SH-SY5Y (cell line): ENCODE data around the gene B4GALNT1.

Experiments
- GATA2 ChIP-seq: IDR thresholded peaks from 2 replicates; pipeline ENCODE4 v1.6.1; 2011; ENCODE audit warnings: mild to moderate bottlenecking, low read depth, low read length
- GATA3 ChIP-seq: IDR thresholded peaks from 2 replicates; pipeline ENCODE4 v1.6.1; 2011; ENCODE audit warnings: low read depth, mild to moderate bottlenecking, low read length, moderate library complexity

Gene B4GALNT1

GRCh38 chr12:57632958-57633840 is at the start of gene B4GALNT1:
B4GALNT1 (minus strand) TSS chr12:57633201; CDS start chr12:57632132, 1,069 bp downstream.
- no peak for TF ChIP-seq GATA3
- TF ChIP-seq GATA2 = no peak

- no peak for TF ChIP-seq GATA2
- TF ChIP-seq GATA3 = no peak
Observed at GRCh38 chr12:57679697-57680096, 46.7 kb upstream of the B4GALNT1 start.

DNA sequence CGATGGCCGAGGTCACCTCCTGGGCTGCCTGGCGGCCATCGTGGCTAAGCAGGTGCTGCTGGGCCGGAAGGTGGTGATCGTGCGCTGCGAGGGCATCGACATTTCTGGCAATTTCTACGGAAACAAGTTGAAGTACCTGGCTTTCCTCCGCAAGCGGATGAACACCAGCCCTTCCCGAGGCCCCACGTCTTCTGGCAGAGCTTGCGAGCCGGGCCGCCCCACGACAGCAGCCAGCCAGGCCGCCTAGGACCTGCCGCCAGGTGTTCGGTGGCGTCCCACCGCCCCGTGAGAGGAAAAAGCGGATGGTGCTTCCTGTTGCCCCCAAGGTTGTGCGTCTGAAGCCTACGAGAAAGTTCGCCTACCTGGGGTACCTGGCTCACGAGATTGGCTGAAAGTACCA is 41.7 kb upstream of the B4GALNT1 start:
- TF ChIP-seq GATA2 = no peak
- no peak for TF ChIP-seq GATA3

DNA sequence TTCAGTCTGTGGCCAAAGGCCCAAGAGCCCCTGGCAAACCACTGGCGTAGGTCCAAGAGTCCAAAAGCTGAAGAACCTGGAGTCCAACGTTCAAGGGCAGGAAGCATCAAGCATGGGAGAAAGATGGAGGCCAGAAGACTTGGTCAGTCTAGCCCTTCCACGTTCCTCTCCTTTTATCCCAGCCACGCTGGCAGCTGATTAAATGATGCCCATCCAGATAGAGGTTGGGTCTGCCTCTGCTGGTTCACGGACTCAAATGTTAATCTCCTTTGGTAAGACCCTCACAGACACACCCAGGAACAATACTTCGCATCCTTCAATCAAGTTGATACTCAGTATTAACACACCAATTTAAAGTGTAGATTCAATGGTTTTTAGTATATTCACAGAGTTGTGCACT is 39.8 kb upstream of the B4GALNT1 start:
- TF ChIP-seq GATA2 (no peak), GATA3 (no peak)

- TF ChIP-seq GATA2 = no peak
- no peak for TF ChIP-seq GATA3
Observed at GRCh38 chr12:57666897-57667296, 33.9 kb upstream of the B4GALNT1 start.

GRCh38 chr12:57661376-57661775 is 28.4 kb upstream of the B4GALNT1 start:
- TF ChIP-seq GATA3 = no peak
- TF ChIP-seq GATA2 = no peak

- TF ChIP-seq GATA2 = no peak
- no peak for TF ChIP-seq GATA3
Observed at GRCh38 chr12:57658890-57659289, 25.9 kb upstream of the B4GALNT1 start.

DNA sequence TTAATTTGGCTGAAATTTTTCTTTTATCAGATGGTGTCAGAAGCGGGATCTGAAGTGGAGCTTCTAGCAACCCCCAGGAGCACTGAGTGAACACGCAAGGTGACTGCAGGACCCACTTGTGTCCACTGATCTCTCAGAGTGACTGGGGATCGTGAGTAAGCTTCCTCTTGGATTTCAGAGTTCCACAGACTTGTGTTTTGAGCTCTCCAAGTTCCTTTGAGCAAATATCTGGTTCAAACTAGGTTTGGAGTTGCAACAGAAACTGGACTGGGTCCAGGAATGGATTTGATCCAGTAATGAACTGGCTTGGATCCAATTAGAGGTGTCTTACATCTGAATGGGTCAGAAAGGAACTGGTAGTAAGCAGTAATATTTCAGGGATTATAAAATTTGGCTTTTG is 24.7 kb upstream of the B4GALNT1 start:
- no peak for TF ChIP-seq GATA2
- no peak for TF ChIP-seq GATA3

DNA sequence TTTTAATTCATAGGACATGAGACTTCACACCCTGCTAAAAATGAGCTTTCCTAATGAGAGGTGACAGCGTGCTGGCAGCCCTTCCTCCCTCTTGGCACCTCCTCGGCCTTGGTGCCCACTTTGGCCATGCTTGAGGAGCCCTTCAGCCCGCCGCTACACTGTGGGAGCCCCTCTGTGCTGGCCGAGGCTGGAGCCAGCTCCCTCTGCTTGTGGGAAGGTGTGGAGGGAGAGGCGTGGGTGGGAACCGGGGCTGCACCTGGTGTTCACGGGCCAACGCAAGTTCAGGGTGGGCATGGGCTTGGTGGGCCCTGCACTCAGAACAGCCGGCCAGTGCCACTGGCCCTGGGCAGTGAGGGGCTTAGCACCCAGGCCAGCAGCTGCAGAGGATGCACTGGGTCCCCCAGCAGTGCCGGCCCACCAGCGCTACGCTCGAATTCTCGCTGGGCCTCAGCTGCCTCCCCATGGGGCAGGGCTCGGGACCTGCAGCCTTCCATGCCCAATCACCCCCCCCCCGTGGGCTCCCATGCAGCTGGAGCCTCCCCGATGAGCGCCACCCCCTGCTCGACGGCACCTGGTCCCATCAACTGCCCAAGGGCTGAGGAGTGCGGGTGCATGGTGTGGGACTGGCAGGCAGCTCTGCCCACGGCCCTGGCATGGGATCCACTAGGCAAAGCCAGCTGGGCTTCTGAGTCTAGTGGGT is 22.7 kb upstream of the B4GALNT1 start:
- TF ChIP-seq GATA2 = no peak
- TF ChIP-seq GATA3 = no peak

GRCh38 chr12:57654042-57654441 is 21.0 kb upstream of the B4GALNT1 start:
- no peak for TF ChIP-seq GATA3
- TF ChIP-seq GATA2 = no peak

DNA sequence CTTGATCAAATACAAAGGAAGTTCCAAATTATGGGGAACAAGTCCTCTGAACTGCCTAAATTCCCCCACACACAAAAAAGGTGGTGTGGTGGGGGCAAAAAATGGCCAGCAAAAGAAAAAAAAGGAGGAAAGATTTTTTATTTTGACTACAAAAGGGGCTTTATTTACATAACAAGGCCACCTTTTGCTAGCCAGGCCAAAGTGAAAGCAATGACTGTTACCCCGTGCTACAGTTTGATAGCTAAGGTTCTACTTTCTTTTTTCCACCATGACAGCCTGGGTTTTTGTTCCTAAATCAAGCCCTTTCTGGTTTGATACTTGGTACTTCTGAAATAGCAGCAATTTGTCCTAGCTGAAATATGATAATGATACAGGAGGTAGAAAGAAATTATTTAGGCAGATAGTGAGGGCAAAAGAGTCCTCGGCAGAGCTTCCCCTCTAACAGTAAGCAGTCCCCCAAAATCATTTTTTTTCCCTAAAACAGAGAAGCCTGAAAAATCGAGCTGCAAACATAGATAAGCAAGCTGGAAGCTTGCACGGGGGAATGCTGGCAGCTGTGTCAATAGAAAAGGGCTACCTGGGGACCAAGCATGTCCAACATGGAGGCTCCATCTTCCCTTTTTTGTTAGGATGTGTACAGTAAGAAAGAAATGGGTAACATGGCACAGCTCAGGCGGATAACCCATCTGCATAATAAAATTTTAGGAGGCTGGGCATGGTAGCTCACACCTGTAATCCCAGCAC is 8.9 kb upstream of the B4GALNT1 start:
- TF ChIP-seq GATA3 = no peak
- TF ChIP-seq GATA2 = no peak

GRCh38 chr12:57640175-57641042 is 7.4 kb upstream of the B4GALNT1 start:
- TF ChIP-seq GATA3 (no peak), GATA2 (no peak)

DNA sequence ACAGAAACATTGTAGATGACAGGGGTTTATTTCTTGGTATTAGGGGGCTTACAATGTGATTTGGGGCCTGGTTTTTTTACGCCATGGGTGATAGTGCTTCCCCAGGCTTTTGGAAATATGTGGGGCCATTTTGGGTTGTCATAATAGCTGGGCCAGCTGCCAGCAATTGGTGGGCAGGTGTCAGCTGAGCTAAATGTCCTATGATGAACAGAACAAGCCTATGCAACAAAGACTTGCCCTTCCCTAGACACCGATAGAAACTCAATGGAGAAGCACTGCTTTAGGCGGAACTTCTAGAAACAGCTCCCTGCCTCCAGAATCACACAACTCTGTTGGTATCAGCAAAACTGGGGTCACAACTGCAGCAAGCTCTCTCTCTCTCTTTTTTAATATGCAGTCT is 5.1 kb upstream of the B4GALNT1 start:
- TF ChIP-seq GATA2 (no peak), GATA3 (no peak)

- no peak for TF ChIP-seq GATA2
- no peak for TF ChIP-seq GATA3
Observed at GRCh38 chr12:57637364-57637763, 4.4 kb upstream of the B4GALNT1 start.
